H1 (cell line): ENCODE data around the gene SH3BGRL3. TPM values are rescaled to one million over a fixed set of nuclear protein-coding genes. Genes with fewer than 3 reads are reported as not detected.

Source experiments
- CTCF ChIA-PET: fragments of 300-600 bp; sonication (Branson Sonifier 250); formaldehyde crosslinking; loops from one replicate; lab custom pipeline; 2021; ENCODE audit not compliant: partially characterized antibody; lab: Charles Lee
- POLR2A ChIA-PET: fragments of 300-600 bp; sonication (Branson Sonifier 250); formaldehyde crosslinking; loops from one replicate; lab custom pipeline; 2021; ENCODE audit warnings: inconsistent platforms; ENCODE audit not compliant: partially characterized antibody; lab: Charles Lee
- DNase-seq, 2 experiments: peaks; one replicate each; pipeline versions ENCODE4 v3.0.0 to v3.0.0-alpha.2; 2010 to 2022; ENCODE audit warnings: low spot score in 2 of 2, low read depth in 1 of 2, mixed read lengths in 1 of 2
- FAIRE-seq: peaks from 2 replicates; lab custom pipeline; 2011; peaks lifted over from hg19 to GRCh38; lab: Jason Lieb, UNC
- H2AFZ ChIP-seq: 2 replicates; pipeline ENCODE4 v1.8.1; 2012; ENCODE audit warnings: low read length, inconsistent platforms
- H2AK5ac ChIP-seq: 2 replicates; pipeline ENCODE4 v1.6.1; 2013; ENCODE audit warnings: low read depth, low read length
- H2BK120ac ChIP-seq: replicated peaks from 2 replicates; pipeline ENCODE3; 2013; ENCODE audit warnings: low read depth, low read length, inconsistent platforms
- H2BK12ac ChIP-seq: 2 replicates; pipeline ENCODE4 v1.6.1; 2013; ENCODE audit warnings: low read depth, low read length
- H2BK15ac ChIP-seq: 2 replicates; pipeline ENCODE4 v1.6.1; 2013; ENCODE audit warnings: low read length
- H2BK20ac ChIP-seq: 2 replicates; pipeline ENCODE4 v1.6.1; 2013; ENCODE audit warnings: low read length
- H2BK5ac ChIP-seq: 2 replicates; pipeline ENCODE4 v1.6.1; 2013; ENCODE audit warnings: low read depth, low read length
- H3K14ac ChIP-seq: 2 replicates; pipeline ENCODE4 v1.6.1; 2013; ENCODE audit warnings: inconsistent platforms; ENCODE audit not compliant: insufficient read length
- H3K18ac ChIP-seq: 2 replicates; pipeline ENCODE4 v1.6.1; 2013; ENCODE audit warnings: low read length; ENCODE audit errors: extremely low read depth
- H3K23ac ChIP-seq: 2 replicates; pipeline ENCODE4 v1.6.1; 2013; ENCODE audit warnings: inconsistent platforms; ENCODE audit not compliant: insufficient read length
- H3K23me2 ChIP-seq: 2 replicates; pipeline ENCODE4 v1.6.1; 2013; ENCODE audit warnings: low read depth, low read length
- H3K27ac ChIP-seq: 2 replicates; pipeline ENCODE4 v1.6.1; 2011; ENCODE audit warnings: low read depth, low read length, inconsistent platforms
- H3K27me3 ChIP-seq, 4 experiments: replicated peaks in 1 of 4; 1 replicate in 1 of 4; 2 replicates in 3 of 4; pipeline versions ENCODE4 v1.6.1 to v1.8.1; 2011 to 2013; ENCODE audit warnings: low read length in 3 of 4, mild to moderate bottlenecking in 3 of 4, inconsistent platforms in 2 of 4, mixed read lengths in 2 of 4, moderate library complexity in 1 of 4; ENCODE audit not compliant: control insufficient read depth in 3 of 4, insufficient read depth in 3 of 4; ENCODE audit errors: extremely low read depth in 1 of 4
- H3K36me3 ChIP-seq, 4 experiments: 2 replicates each; pipeline versions ENCODE4 v1.6.1 to v1.8.1; 2011 to 2013; ENCODE audit warnings: mild to moderate bottlenecking in 4 of 4, low read length in 3 of 4, moderate library complexity in 2 of 4, control low read depth in 1 of 4, inconsistent platforms in 1 of 4; ENCODE audit not compliant: insufficient read depth in 4 of 4, control insufficient read depth in 2 of 4
- H3K4ac ChIP-seq: replicated peaks from 2 replicates; pipeline ENCODE3; 2013; ENCODE audit warnings: low read length, low read depth, mixed read lengths, inconsistent platforms; ENCODE audit not compliant: insufficient read length
- H3K4me1 ChIP-seq, 4 experiments: replicated peaks in 1 of 4; 1 replicate in 1 of 4; 2 replicates in 3 of 4; pipeline versions ENCODE4 v1.6.1 to v1.8.1; 2011 to 2013; ENCODE audit warnings: low read length in 3 of 4, inconsistent platforms in 2 of 4, mixed read lengths in 1 of 4; ENCODE audit not compliant: insufficient read depth in 4 of 4, control insufficient read depth in 3 of 4
- H3K4me2 ChIP-seq, 2 experiments: 2 replicates each; pipeline versions ENCODE4 v1.6.1 to v1.8.1; 2011 to 2013; ENCODE audit warnings: low read depth in 2 of 2, low read length in 2 of 2, control low read depth in 1 of 2, inconsistent platforms in 1 of 2, mild to moderate bottlenecking in 1 of 2; ENCODE audit not compliant: insufficient read depth in 1 of 2
- H3K4me3 ChIP-seq, 4 experiments: fragments of 200-600, 300-600 bp in 1 of 4; sonication (generic), shearing (Covaris generic), sonication (Bioruptor Twin) in 1 of 4; 2 replicates each; pipeline versions ENCODE4 v1.5.1 to v1.8.1; 2011 to 2016; ENCODE audit warnings: low read length in 4 of 4, low read depth in 3 of 4, control low read depth in 2 of 4, inconsistent platforms in 2 of 4, mild to moderate bottlenecking in 2 of 4, mixed read lengths in 1 of 4, moderate library complexity in 1 of 4; ENCODE audit not compliant: insufficient read depth in 2 of 4; ENCODE audit errors: extremely low read depth in 1 of 4
- H3K56ac ChIP-seq: replicated peaks from 2 replicates; pipeline ENCODE3; 2013; ENCODE audit warnings: low read depth, mild to moderate bottlenecking, mixed read lengths, low read length, inconsistent platforms; ENCODE audit not compliant: insufficient read length
- H3K79me1 ChIP-seq: 2 replicates; pipeline ENCODE4 v1.6.1; 2013; ENCODE audit warnings: low read depth, low read length, control low read depth
- H3K79me2 ChIP-seq, 2 experiments: 2 replicates each; pipeline versions ENCODE4 v1.6.1 to v1.8.1; 2012 to 2013; ENCODE audit warnings: low read length in 2 of 2, mild to moderate bottlenecking in 2 of 2, inconsistent platforms in 1 of 2; ENCODE audit not compliant: insufficient read depth in 2 of 2, control insufficient read depth in 1 of 2
- H3K9ac ChIP-seq, 4 experiments: replicated peaks in 1 of 4; 1 replicate in 1 of 4; 2 replicates in 3 of 4; pipeline versions ENCODE4 v1.6.1 to v1.8.1; 2011 to 2013; ENCODE audit warnings: low read depth in 3 of 4, low read length in 3 of 4, control low read depth in 2 of 4, mild to moderate bottlenecking in 2 of 4, moderate library complexity in 2 of 4, inconsistent platforms in 1 of 4; ENCODE audit errors: extremely low read depth in 1 of 4
- H3K9me3 ChIP-seq, 2 experiments: 2 replicates each; pipeline versions ENCODE4 v1.6.1 to v1.8.1; 2012 to 2013; ENCODE audit warnings: mild to moderate bottlenecking in 2 of 2, moderate library complexity in 2 of 2, control low read depth in 1 of 2, inconsistent platforms in 1 of 2, low read depth in 1 of 2, low read length in 1 of 2, mixed read lengths in 1 of 2; ENCODE audit not compliant: insufficient read depth in 2 of 2
- H4K20me1 ChIP-seq, 2 experiments: replicated peaks in 1 of 2; 2 replicates each; pipeline versions ENCODE3 to v1.8.1; 2011 to 2013; ENCODE audit warnings: inconsistent platforms in 2 of 2, low read length in 2 of 2, mild to moderate bottlenecking in 1 of 2; ENCODE audit not compliant: insufficient read depth in 2 of 2, control insufficient read depth in 1 of 2
- H4K5ac ChIP-seq: 2 replicates; pipeline ENCODE4 v1.6.1; 2013; ENCODE audit warnings: low read length, low read depth, mixed read lengths, inconsistent platforms; ENCODE audit not compliant: insufficient read length
- H4K8ac ChIP-seq: 2 replicates; pipeline ENCODE4 v1.8.0; 2013; ENCODE audit warnings: mild to moderate bottlenecking, moderate library complexity, low read length, inconsistent platforms; ENCODE audit not compliant: insufficient read depth; ENCODE audit errors: extremely low read depth
- H4K91ac ChIP-seq: replicated peaks from 2 replicates; pipeline ENCODE3; 2013; ENCODE audit warnings: low read length, mixed read lengths, inconsistent platforms; ENCODE audit not compliant: insufficient read length
- CEBPB ChIP-seq: IDR thresholded peaks from 2 replicates; pipeline ENCODE4 v1.6.1; 2012; ENCODE audit warnings: low read depth, low read length
- CHD1 ChIP-seq: IDR thresholded peaks from 2 replicates; pipeline ENCODE4 v1.6.1; 2012; ENCODE audit warnings: low read depth, low read length, improper control_type of control experiment
- CTBP2 ChIP-seq: IDR thresholded peaks from 2 replicates; pipeline ENCODE4 v1.7.0; 2011; ENCODE audit warnings: borderline replicate concordance, mild to moderate bottlenecking, moderate library complexity, mixed read lengths, low read length; ENCODE audit not compliant: insufficient read depth, insufficient read length
- HDAC2 ChIP-seq, 2 experiments: fragments of 300-600 bp in 1 of 2; sonication (generic) in 1 of 2; IDR thresholded peaks; 2 replicates each; pipeline ENCODE4 v1.6.1; 2011 to 2012; ENCODE audit warnings: low read depth in 2 of 2, low read length in 2 of 2, mild to moderate bottlenecking in 2 of 2, moderate library complexity in 2 of 2, borderline replicate concordance in 1 of 2, inconsistent platforms in 1 of 2
- JUN ChIP-seq: IDR thresholded peaks from 2 replicates; pipeline ENCODE4 v1.6.1; 2011; ENCODE audit warnings: low read depth, mild to moderate bottlenecking, improper control_type of control experiment, low read length
- KDM1A ChIP-seq: fragments of 200-600, 300-600 bp; sonication (generic); IDR thresholded peaks from 2 replicates; pipeline ENCODE4 v1.7.1; 2016; ENCODE audit warnings: mild to moderate bottlenecking, low read length, borderline replicate concordance
- RFX5 ChIP-seq: IDR thresholded peaks from 2 replicates; pipeline ENCODE4 v1.6.1; 2011; ENCODE audit warnings: low read depth, low read length, improper control_type of control experiment, borderline replicate concordance
- SAP30 ChIP-seq: fragments of 300-600 bp; sonication (generic); IDR thresholded peaks from 2 replicates; pipeline ENCODE4 v1.7.1; 2012; ENCODE audit warnings: low read length, moderate library complexity, mild to moderate bottlenecking, inconsistent platforms; ENCODE audit not compliant: insufficient read depth, insufficient replicate concordance
- SP1 ChIP-seq: IDR thresholded peaks from 2 replicates; pipeline ENCODE4 v1.6.1; 2011; ENCODE audit warnings: low read depth, low read length
- WGBS, 2 experiments: shearing (Covaris generic) in 1 of 2; methylation state at CpG; one replicate each; pipeline versions ENCODE4 v1.1.6 to v1.1.7; 2013 to 2015; ENCODE audit warnings: low lambda C conversion rate in 2 of 2, mixed read lengths in 2 of 2, inconsistent platforms in 1 of 2, low coverage in 1 of 2, missing lambda C conversion rate in 1 of 2; ENCODE audit not compliant: insufficient replicate concordance in 2 of 2, insufficient coverage in 1 of 2, insufficient read length in 1 of 2; ENCODE audit errors: extremely low coverage in 1 of 2, missing lambda C conversion rate in 1 of 2; 5-methylcytosine and 5-hydroxymethylcytosine counted together
- polyA plus RNA-seq, 7 experiments: library from polyadenylated mRNA; depleted of rRNA in 3 of 7; stranded (reverse) in 5 of 7; unstranded in 2 of 7; fragments of >200 nt in 5 of 7; fragments of 200-250 nt in 2 of 7; gene quantifications; 1 replicate in 5 of 7; 2 replicates in 1 of 7; 4 replicates in 1 of 7; pipeline versions ENCODE4 v1.2.1 to v1.2.3, GENCODE V29; 2011 to 2013; ENCODE audit warnings: missing spikeins in 2 of 7, mixed read lengths in 2 of 7
- total RNA-seq: library from RNA; stranded (reverse); fragmentation: NEBNext Ultra II Directional; extraction: Animal tissue kit (Norgen Biotek cat#: 25700); gene quantifications from 2 replicates; pipeline ENCODE4 v1.2.1, GENCODE V29; 2021

The SH3BGRL3 gene
- total and polyA plus RNA-seq, 2 of the 8 experiments (the other 6 are each of a cell fraction or from before 2014, with no cell fraction given), result 77.8 to 107 TPM

GRCh38 chr1:26315874-26316850 is 36.3 kb downstream of the SH3BGRL3 start:
- H2BK5ac ChIP-seq, result no peak overlapping the region
- 97% methylated on average over 6 of the region's 8 CpGs; no CpG with 5 or more reads in 1 of the 2 experiments for WGBS, 2 experiments

More at GRCh38 chr1:26315874-26316850, 36.3 kb downstream of the SH3BGRL3 start:
- H3K36me3 ChIP-seq, result no peaks in the 10 kb centered on the region
- H3K14ac ChIP-seq, result no peak overlapping the region
- H3K4me3 ChIP-seq, result no peak overlapping the region
- DNase-seq (no peak), FAIRE-seq (no peak)
- no peaks in the 10 kb centered on the region for H3K9me3 ChIP-seq
- POLR2A ChIA-PET, result interaction anchor here (0.7 to 3.9 kb wide), 9 partner anchors 9 to 100 kb away, joined by 3 to 29 read pairs (median 9); partner anchors contain the start of genes LIN28A and UBXN11
- no peaks in the 10 kb centered on the region for H3K27me3 ChIP-seq
- CTCF ChIA-PET, result interaction anchor here (1.1 to 57.0 kb wide), 5 partner anchors 15 to 80 kb away, joined by 3 to 1530 read pairs (median 4); partner anchors contain the start of genes SH3BGRL3 and UBXN11
- peaks cover 4 to 16% (median 8%) of the 10 kb centered on the region in 4 experiments for H3K4me1 ChIP-seq
- H3K79me1 ChIP-seq, result no peaks in the 10 kb centered on the region
- H2AK5ac ChIP-seq, result no peak overlapping the region
- H2BK15ac ChIP-seq, result no peak overlapping the region
- H3K18ac ChIP-seq, result no peak overlapping the region; the same call in 1 of the 2 replicates
- TF ChIP-seq CTBP2, result no peak
- TF ChIP-seq RFX5, result no peak
- no peak for TF ChIP-seq CHD1
- TF ChIP-seq JUN, result no peak
- peak; percentile 4; the same call in 1 of the 2 replicates for TF ChIP-seq CEBPB
- TF ChIP-seq KDM1A, result peak; percentile 76
- no peak for TF ChIP-seq HDAC2 (IDR thresholded peaks at IDR 0.05; ENCODE audit: borderline replicate concordance in 1 of 2, low read depth in 2 of 2, low read length in 2 of 2)
- no peak for TF ChIP-seq SP1
- no peak for TF ChIP-seq SAP30
- H2AFZ ChIP-seq, result no peak overlapping the region
- no peak overlapping the region for H3K56ac ChIP-seq
- H3K27ac ChIP-seq, result no peak overlapping the region
- no peaks in the 10 kb centered on the region for H3K79me2 ChIP-seq
- H2BK20ac ChIP-seq, result no peak overlapping the region
- H4K8ac ChIP-seq, result no peak overlapping the region
- no peak overlapping the region for H3K4me2 ChIP-seq
- H3K23ac ChIP-seq, result no peak overlapping the region
- H3K9ac ChIP-seq, result no peak overlapping the region
- H3K4ac ChIP-seq, result no peak overlapping the region
- H4K5ac ChIP-seq, result no peak overlapping the region
- H2BK12ac ChIP-seq, result no peak overlapping the region
- H3K23me2 ChIP-seq, result no peaks in the 10 kb centered on the region
- no peaks in the 10 kb centered on the region for H4K20me1 ChIP-seq
- no peak overlapping the region for H2BK120ac ChIP-seq
- H4K91ac ChIP-seq, result no peak overlapping the region
